ENCODE measurements around the gene CRY1.

The CRY1 gene

GRCh38 chr12:106971065-106971464 lies 122.3 kb downstream of the CRY1 start:
- Histone ChIP-seq H3K4me3 (ENCODE audit: insufficient read depth, low read length, poor library complexity, severe bottlenecking) (no peak overlapping the region), H3K27me3 (ENCODE audit: low read length) (no peaks in the 10 kb centered on the region), H3K9me3 (ENCODE audit: insufficient read depth, low read length) (no peaks in the 10 kb centered on the region), H3K4me2 (ENCODE audit: low read depth, low read length, poor library complexity, severe bottlenecking) (no peak overlapping the region), H3K9ac (ENCODE audit: low read length) (no peak overlapping the region), H2AFZ (ENCODE audit: low read depth, low read length, severe bottlenecking) (no peak overlapping the region), H3K36me3 (ENCODE audit: low read length) (peaks cover 35% of the 10 kb centered on the region; the same call in 1 of the 2 replicates), H3K79me2 (ENCODE audit: insufficient read depth, low read length) (peaks cover under 1% of the 10 kb centered on the region), H4K20me1 (ENCODE audit: low read depth, low read length) (no peaks in the 10 kb centered on the region), H3K27ac (ENCODE audit: low read depth, low read length) (no peak overlapping the region), H3K9me2 (replicated peaks; ENCODE audit: insufficient read depth, low read length) (no peaks in the 10 kb centered on the region), H3F3A (ENCODE audit: insufficient read depth) (no peaks in the 10 kb centered on the region)
- no peak for TF ChIP-seq EZH2phosphoT487 (conservative IDR thresholded peaks at IDR 0.05; ENCODE audit: low read length)
- no peak for TF ChIP-seq CTCF (IDR thresholded peaks at IDR 0.05; ENCODE audit: insufficient read depth, low read length, poor library complexity, severe bottlenecking)

GRCh38 chr12:106964526-106964925 lies 128.8 kb downstream of the CRY1 start:
- H4K20me1 ChIP-seq (ENCODE audit: low read depth, low read length) = no peaks in the 10 kb centered on the region
- no peaks in the 10 kb centered on the region for H3F3A ChIP-seq (ENCODE audit: insufficient read depth)
- H3K36me3 ChIP-seq (ENCODE audit: low read length) = peaks cover 16% of the 10 kb centered on the region; the same call in 1 of the 2 replicates
- no peak overlapping the region for H3K9ac ChIP-seq (ENCODE audit: low read length)
- H3K27me3 ChIP-seq (ENCODE audit: low read length) = no peaks in the 10 kb centered on the region
- no peaks in the 10 kb centered on the region for H3K9me3 ChIP-seq (ENCODE audit: insufficient read depth, low read length)
- H2AFZ ChIP-seq (ENCODE audit: low read depth, low read length, severe bottlenecking) = no peak overlapping the region
- H3K27ac ChIP-seq (ENCODE audit: low read depth, low read length) = no peak overlapping the region
- no peaks in the 10 kb centered on the region for H3K9me2 ChIP-seq (replicated peaks; ENCODE audit: insufficient read depth, low read length)
- TF ChIP-seq EZH2phosphoT487 (conservative IDR thresholded peaks at IDR 0.05; ENCODE audit: low read length) = no peak
- TF ChIP-seq CTCF (IDR thresholded peaks at IDR 0.05; ENCODE audit: insufficient read depth, low read length, poor library complexity, severe bottlenecking) = no peak
- H3K4me2 ChIP-seq (ENCODE audit: low read depth, low read length, poor library complexity, severe bottlenecking) = no peak overlapping the region
- peaks cover 26% of the 10 kb centered on the region for H3K79me2 ChIP-seq (ENCODE audit: insufficient read depth, low read length)
- no peak overlapping the region for H3K4me3 ChIP-seq (ENCODE audit: insufficient read depth, low read length, poor library complexity, severe bottlenecking)

GRCh38 chr12:106962286-106962685 lies 131.1 kb downstream of the CRY1 start:
- Histone ChIP-seq H3K36me3 (ENCODE audit: low read length) (peaks cover 4% of the 10 kb centered on the region; the same call in 1 of the 2 replicates), H3K4me2 (ENCODE audit: low read depth, low read length, poor library complexity, severe bottlenecking) (no peak overlapping the region), H3K27ac (ENCODE audit: low read depth, low read length) (no peak overlapping the region), H3K9me2 (replicated peaks; ENCODE audit: insufficient read depth, low read length) (no peaks in the 10 kb centered on the region), H3K27me3 (ENCODE audit: low read length) (no peaks in the 10 kb centered on the region), H4K20me1 (ENCODE audit: low read depth, low read length) (no peaks in the 10 kb centered on the region), H3F3A (ENCODE audit: insufficient read depth) (no peaks in the 10 kb centered on the region; the same call in 1 of the 2 replicates), H3K4me3 (ENCODE audit: insufficient read depth, low read length, poor library complexity, severe bottlenecking) (no peak overlapping the region), H3K9me3 (ENCODE audit: insufficient read depth, low read length) (no peaks in the 10 kb centered on the region), H2AFZ (ENCODE audit: low read depth, low read length, severe bottlenecking) (no peak overlapping the region), H3K79me2 (ENCODE audit: insufficient read depth, low read length) (peaks cover 44% of the 10 kb centered on the region), H3K9ac (ENCODE audit: low read length) (no peak overlapping the region)
- TF ChIP-seq CTCF (IDR thresholded peaks at IDR 0.05; ENCODE audit: insufficient read depth, low read length, poor library complexity, severe bottlenecking) (no peak), EZH2phosphoT487 (conservative IDR thresholded peaks at IDR 0.05; ENCODE audit: low read length) (no peak)

Data from SU-DHL-6 (cell line).